HUES6 (cell line): Measurements from ENCODE around the gene SLC16A4.

Experiments
- H3K27ac ChIP-seq: 2 replicates; pipeline ENCODE4 v1.7.0; 2013; ENCODE audit warnings: low read depth, mild to moderate bottlenecking, low read length, inconsistent platforms
- H3K27me3 ChIP-seq: 2 replicates; pipeline ENCODE4 v1.6.1; 2013; ENCODE audit warnings: low read length; ENCODE audit not compliant: control insufficient read depth, insufficient read depth
- H3K36me3 ChIP-seq: 2 replicates; pipeline ENCODE4 v1.6.1; 2013; ENCODE audit warnings: low read length; ENCODE audit not compliant: control insufficient read depth, insufficient read depth
- H3K4me1 ChIP-seq: 2 replicates; pipeline ENCODE4 v1.6.1; 2013; ENCODE audit warnings: low read length; ENCODE audit not compliant: control insufficient read depth, insufficient read depth
- H3K4me3 ChIP-seq: 2 replicates; pipeline ENCODE4 v1.5.1; 2013; ENCODE audit warnings: low read depth, low read length
- H3K9ac ChIP-seq: one replicate; pipeline ENCODE4 v1.6.1; 2013; ENCODE audit warnings: mild to moderate bottlenecking, low read length
- H3K9me3 ChIP-seq: 2 replicates; pipeline ENCODE4 v1.6.1; 2013; ENCODE audit warnings: low read depth, low read length; ENCODE audit not compliant: control insufficient read depth, insufficient read depth

Gene SLC16A4

GRCh38 chr1:110387048-110387754, 3.6 kb downstream of the SLC16A4 start:
- H3K36me3 ChIP-seq = peaks cover 8% of the 10 kb centered on the region
- H3K4me3 ChIP-seq = no peak overlapping the region
- no peaks in the 10 kb centered on the region for H3K27me3 ChIP-seq
- peaks cover 16% of the 10 kb centered on the region for H3K4me1 ChIP-seq
- no peak overlapping the region for H3K27ac ChIP-seq
- H3K9ac ChIP-seq = no peak overlapping the region
- H3K9me3 ChIP-seq = no peaks in the 10 kb centered on the region

GRCh38 chr1:110385369-110385768, 5.5 kb downstream of the SLC16A4 start:
- H3K27me3 ChIP-seq = no peaks in the 10 kb centered on the region
- H3K36me3 ChIP-seq = peaks cover 8% of the 10 kb centered on the region
- no peak overlapping the region for H3K27ac ChIP-seq
- no peak overlapping the region for H3K4me3 ChIP-seq
- H3K9ac ChIP-seq = no peak overlapping the region
- peaks cover 6% of the 10 kb centered on the region for H3K4me1 ChIP-seq
- H3K9me3 ChIP-seq = no peaks in the 10 kb centered on the region

- Histone ChIP-seq H3K9me3 (no peaks in the 10 kb centered on the region), H3K9ac (no peak overlapping the region), H3K36me3 (peaks cover 11% of the 10 kb centered on the region), H3K4me1 (peaks cover 2% of the 10 kb centered on the region; the same call in 1 of the 2 replicates), H3K27ac (no peak overlapping the region), H3K4me3 (no peak overlapping the region), H3K27me3 (no peaks in the 10 kb centered on the region)
These were observed 6.1 kb downstream of the SLC16A4 start for GRCh38 chr1:110384581-110385321.

- no peaks in the 10 kb centered on the region for H3K27me3 ChIP-seq
- H3K9me3 ChIP-seq = no peaks in the 10 kb centered on the region
- H3K27ac ChIP-seq = no peak overlapping the region
- H3K4me1 ChIP-seq = no peaks in the 10 kb centered on the region
- no peak overlapping the region for H3K9ac ChIP-seq
- no peak overlapping the region for H3K4me3 ChIP-seq
- H3K36me3 ChIP-seq = peaks cover 21% of the 10 kb centered on the region
These were observed 7.4 kb downstream of the SLC16A4 start for GRCh38 chr1:110383251-110383990.

GRCh38 chr1:110380672-110381283, 10.0 kb downstream of the SLC16A4 start:
- Histone ChIP-seq H3K36me3 (peaks cover 44% of the 10 kb centered on the region), H3K27me3 (no peaks in the 10 kb centered on the region), H3K9me3 (no peaks in the 10 kb centered on the region), H3K4me3 (no peak overlapping the region), H3K9ac (no peak overlapping the region), H3K4me1 (no peaks in the 10 kb centered on the region), H3K27ac (no peak overlapping the region)

- Histone ChIP-seq H3K9ac (no peak overlapping the region), H3K9me3 (no peaks in the 10 kb centered on the region), H3K27me3 (no peaks in the 10 kb centered on the region), H3K4me3 (no peak overlapping the region), H3K27ac (no peak overlapping the region), H3K36me3 (peaks cover 84% of the 10 kb centered on the region), H3K4me1 (no peaks in the 10 kb centered on the region)
These were observed 15.3 kb downstream of the SLC16A4 start for GRCh38 chr1:110375490-110375889.

GRCh38 chr1:110370827-110371226, 20.0 kb downstream of the SLC16A4 start:
- no peak overlapping the region for H3K27ac ChIP-seq
- no peak overlapping the region for H3K4me3 ChIP-seq

GRCh38 chr1:110364221-110364620, 26.6 kb downstream of the SLC16A4 start:
- no peak overlapping the region for H3K27ac ChIP-seq
- H3K9me3 ChIP-seq = no peaks in the 10 kb centered on the region
- H3K36me3 ChIP-seq = peaks cover 50% of the 10 kb centered on the region
- no peaks in the 10 kb centered on the region for H3K27me3 ChIP-seq
- no peak overlapping the region for H3K4me3 ChIP-seq
- H3K9ac ChIP-seq = no peak overlapping the region
- no peaks in the 10 kb centered on the region for H3K4me1 ChIP-seq

More at GRCh38 chr1:110370827-110371226, 20.0 kb downstream of the SLC16A4 start:
- Histone ChIP-seq H3K4me1 (no peaks in the 10 kb centered on the region), H3K9ac (no peak overlapping the region), H3K36me3 (peaks cover 69% of the 10 kb centered on the region), H3K9me3 (no peaks in the 10 kb centered on the region), H3K27me3 (no peaks in the 10 kb centered on the region)

GRCh38 chr1:110361856-110362255, 29.0 kb downstream of the SLC16A4 start:
- no peaks in the 10 kb centered on the region for H3K4me1 ChIP-seq
- H3K9ac ChIP-seq = no peak overlapping the region
- no peak overlapping the region for H3K4me3 ChIP-seq
- H3K27me3 ChIP-seq = no peaks in the 10 kb centered on the region
- no peak overlapping the region for H3K27ac ChIP-seq
- H3K36me3 ChIP-seq = peaks cover 49% of the 10 kb centered on the region
- H3K9me3 ChIP-seq = no peaks in the 10 kb centered on the region

GRCh38 chr1:110360431-110360830, 30.4 kb downstream of the SLC16A4 start:
- H3K27ac ChIP-seq = no peak overlapping the region
- H3K36me3 ChIP-seq = peaks cover 50% of the 10 kb centered on the region
- H3K9ac ChIP-seq = no peak overlapping the region
- no peak overlapping the region for H3K4me3 ChIP-seq
- H3K9me3 ChIP-seq = no peaks in the 10 kb centered on the region
- no peaks in the 10 kb centered on the region for H3K4me1 ChIP-seq
- no peaks in the 10 kb centered on the region for H3K27me3 ChIP-seq
